ENCODE data around the gene APLN.

The APLN gene

DNA sequence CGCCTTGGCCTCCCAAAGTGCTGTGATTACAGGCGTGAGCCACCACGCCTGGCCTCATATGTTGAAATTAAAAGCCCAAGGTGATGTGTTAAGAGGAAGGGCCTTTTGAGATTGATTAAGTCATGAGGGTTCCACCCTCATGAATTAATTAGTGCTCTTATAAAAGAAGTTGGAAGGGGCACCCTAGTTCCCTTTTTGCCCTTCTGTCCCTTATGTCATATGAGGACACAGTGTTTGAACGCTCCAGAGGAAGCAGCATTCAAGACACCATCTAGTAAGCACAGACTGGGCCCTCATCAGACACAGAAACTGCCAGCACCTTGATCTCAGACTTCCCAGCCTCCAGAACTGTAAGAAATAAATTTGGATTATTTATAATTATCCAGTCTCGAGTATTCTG lies 5.1 kb upstream of the APLN start:
- no peak for DNase-seq

DNA sequence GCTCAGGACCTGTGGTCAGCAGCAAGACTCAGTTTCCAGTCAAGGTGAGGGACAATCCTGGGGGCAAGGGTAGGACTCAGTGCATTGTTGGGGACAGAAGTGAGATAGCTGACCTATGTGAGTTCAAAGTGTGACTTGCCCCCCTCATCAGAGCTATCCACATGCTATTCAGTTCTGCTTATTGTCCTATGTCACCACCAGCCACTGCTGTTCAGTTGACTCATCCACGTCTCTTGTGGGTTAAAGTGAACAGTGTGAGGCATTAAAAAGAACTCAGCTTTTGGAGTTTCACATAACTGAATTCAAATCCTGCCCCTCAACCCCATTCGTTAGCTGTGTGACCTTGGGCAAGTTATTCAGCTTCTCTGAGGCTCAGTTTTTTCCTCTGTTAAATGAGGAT lies 4.4 kb upstream of the APLN start:
- no peak for DNase-seq

DNA sequence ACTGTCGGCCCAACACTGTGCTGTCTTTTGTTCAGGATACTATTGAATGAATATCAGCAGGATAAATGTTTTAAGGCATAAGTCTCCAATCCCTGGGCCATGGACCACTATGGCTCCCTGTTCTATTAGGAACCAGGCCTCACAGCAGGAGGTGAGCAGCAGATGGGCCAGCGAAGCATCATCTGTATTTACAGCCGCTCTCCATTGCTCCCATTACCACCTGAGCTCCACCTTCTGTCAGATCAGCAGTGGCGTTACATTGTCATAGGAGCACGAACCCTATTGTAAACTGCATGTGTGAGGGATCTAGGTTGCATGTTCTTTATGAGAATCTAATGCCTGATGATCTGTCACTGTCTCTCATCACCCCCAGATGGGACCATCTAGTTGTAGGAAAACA lies 3.7 kb upstream of the APLN start:
- DNase-seq, result no peak

DNA sequence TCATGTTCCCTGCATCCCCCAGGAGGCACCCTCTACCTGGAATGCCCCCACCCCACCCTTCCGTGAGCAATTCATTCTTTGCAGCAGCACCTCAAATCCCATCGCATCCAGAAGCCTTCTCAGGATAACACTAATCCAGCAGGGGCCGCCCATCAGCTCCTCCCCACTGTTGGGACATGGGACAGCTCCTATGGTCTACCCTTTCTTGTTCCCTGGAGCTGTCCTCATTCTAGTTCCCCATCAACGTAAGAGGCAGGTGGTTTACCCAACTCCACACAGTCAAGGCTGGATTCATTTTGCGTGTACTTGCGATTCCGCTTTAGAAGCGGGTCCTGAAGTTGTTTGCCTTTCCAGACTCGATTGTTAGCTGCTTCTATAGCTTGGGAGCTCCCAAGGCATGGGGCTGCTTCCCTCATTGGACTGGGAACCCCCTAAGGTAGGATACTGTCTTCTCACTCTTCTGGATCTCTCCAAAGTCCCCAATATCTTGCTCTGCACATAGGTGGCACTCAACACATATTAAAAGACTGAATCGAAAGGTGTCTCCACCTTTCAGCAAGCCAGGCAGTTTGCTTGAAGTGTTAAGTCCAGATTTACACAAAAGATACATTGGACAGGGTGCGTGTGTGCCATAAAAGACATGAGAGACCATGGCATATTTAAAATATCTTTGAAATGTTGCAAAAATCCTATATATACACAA lies 942 bp upstream of the APLN start:
- DNase-seq, result peak; percentile 25

DNA sequence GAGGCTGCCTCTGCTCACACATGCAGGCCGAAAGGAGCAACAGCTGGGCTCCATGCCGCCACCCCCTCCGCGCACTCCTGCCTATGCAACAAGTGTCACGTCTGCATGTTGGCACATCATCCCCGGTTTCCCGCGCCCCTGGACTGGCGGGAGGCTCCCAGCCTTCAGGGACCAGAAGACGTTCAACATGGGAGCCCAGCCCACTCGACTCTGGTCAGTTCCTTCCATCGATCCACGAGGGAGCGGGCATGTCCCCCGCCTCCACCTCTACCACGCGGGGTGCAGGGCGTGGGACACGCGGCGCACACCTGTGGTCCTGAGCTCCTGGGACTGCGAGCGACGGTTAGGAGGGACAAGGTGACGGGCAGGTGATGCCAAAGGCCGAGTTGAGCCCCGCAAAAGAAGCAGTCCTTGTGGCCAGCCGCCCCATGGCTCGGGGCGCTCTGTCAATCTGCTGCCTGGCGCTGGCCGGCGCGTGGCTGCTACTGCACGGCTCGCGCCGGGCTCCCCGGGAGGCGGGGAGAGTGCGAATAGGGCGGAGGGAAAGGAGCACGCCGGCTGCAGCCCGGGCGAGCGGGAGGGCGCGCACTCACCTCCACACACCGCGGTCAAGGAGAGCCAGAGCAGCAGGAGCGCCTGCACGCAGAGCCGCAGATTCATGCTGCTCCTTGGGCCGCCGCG lies 645 bp downstream of the APLN start:
- DNase-seq, result peak; percentile 54

DNA sequence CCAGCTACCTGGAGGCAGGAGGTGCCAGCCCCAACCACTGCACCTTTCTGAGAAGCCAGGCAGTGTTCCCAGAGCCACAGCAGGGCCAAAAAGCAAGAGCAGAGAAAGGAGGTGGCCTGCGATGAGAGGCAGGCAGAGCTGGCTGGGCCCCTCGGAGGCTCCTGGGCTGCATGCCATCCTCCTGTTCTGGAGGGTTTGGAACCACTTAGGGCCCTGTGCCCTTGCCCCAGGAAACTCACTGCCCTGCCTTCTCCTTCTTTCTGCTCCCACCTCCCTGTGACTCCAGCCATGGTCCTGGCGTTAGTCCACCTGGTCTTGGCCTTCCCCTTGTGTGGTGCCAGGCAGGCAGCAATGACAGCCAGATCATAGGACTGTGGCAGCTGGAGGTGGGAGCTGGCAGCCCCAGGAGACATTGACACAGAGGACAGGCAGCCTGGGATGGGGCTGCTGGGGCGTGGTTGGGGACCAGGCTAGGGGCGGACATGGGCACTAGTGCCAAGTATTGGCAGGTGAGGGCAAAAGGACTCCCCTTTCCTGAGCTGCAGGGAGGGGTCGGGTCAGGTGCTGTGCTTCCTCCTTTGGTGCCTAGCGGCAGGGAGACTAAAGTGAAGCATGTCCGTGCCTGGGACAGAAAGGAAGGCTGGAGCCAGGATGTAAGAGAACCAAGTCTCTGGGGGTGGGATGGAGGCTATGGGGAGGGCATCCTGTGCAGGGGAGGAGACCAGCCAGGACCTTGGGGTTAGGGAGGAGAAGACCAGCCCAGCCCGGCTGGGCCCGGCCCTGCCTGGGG lies 1.4 kb downstream of the APLN start:
- no peak for DNase-seq

DNA sequence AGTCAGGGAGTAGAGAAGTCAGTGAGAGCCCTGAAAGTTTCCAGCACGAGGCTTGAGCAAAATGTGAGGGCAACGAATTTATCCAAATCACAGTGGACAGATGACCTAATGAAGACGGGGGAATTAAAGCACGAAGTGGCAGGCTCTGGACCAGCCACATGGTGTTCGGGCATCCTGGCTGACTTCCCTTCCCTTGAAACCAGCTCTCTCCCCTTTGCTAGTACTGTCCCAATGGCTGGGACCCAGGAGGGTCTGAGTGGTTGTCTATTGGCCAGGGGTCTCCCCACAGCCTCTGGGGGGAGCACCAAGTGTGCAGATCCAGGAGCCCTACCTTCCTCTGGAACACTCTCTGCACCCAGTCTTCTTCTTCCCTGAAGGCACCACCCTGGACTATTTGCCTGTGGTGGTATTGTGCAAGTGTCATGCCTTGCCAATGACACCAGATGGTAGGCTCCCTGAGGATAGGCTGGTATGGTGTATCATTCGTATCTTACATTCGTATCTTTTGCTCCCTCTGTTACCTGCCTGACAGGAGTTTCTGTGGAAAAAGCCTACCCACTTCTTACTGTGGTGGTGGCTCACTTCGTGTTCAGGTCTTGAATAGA lies 2.1 kb downstream of the APLN start:
- no peak for DNase-seq

DNA sequence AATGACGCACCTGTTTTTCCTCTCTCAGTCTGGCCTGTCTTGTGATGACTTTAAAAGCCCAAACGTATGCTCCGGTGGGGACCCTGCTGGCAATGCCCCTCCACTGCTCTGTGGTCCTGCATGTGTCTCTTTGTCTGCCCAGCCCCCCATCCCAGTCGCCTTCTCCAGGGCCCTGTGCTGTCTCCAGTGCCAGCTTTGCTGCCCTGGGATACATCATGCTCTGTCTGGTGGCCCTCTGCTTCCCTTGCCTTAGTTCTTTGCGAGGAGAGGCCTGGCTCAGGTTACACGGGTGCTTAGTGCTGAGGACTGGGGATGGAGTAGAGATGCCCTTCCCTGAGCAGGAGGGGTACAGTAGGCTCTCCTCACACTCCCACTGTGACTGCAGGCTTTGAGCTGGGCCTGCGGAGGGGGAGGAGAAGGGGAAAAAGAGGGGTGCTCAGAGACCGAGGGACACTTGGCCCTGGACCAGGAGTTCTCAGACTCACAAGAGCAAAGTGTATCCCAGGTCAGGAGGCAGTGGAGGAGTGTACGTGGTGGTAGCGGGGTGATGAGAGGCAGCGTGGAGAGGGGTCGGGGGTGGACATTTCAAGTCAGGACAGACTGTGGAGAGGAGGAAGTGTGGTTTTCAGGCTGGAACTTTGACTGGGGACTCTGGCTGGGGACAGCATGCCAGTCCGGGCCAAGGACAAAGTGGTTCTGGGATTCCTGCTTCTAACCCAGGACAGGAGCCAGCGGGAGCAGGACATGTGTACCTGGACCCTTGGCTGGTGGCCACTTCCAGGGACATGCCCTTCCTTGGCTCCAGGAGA lies 2.8 kb downstream of the APLN start:
- DNase-seq, result no peak

DNA sequence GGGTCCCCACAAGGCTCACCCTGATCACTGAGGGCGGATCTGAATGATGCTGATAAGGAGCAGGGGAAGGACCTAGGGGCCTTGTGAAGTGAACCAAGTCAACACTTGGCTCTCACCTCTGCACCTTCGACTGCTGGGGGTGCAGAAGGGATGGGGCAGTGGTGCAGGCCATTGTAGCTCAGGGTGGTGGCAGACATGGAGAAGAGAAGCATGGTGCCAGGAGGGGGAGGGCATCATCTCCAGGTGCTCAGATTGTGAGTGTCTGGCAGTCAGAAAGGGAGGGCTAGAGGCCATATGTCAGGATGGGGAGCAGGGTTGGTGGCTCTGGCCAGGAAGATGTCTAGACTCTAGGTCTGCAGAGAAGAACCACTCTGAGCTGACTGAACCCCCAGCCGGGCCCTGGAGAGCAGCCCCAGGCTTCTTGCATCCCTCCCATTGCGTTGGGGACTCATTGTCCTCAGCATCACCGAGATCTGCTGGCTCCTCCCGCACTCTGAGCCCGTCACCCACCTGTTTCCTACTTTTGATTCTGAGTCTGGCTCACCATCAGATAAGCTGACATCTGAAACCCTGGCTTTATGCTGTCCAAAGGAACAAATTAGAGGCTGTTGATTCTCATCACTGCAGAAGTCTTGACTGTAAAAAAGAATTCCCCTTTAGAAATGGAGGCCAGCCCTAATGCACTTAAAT lies 3.8 kb downstream of the APLN start:
- DNase-seq, result no peak

DNA sequence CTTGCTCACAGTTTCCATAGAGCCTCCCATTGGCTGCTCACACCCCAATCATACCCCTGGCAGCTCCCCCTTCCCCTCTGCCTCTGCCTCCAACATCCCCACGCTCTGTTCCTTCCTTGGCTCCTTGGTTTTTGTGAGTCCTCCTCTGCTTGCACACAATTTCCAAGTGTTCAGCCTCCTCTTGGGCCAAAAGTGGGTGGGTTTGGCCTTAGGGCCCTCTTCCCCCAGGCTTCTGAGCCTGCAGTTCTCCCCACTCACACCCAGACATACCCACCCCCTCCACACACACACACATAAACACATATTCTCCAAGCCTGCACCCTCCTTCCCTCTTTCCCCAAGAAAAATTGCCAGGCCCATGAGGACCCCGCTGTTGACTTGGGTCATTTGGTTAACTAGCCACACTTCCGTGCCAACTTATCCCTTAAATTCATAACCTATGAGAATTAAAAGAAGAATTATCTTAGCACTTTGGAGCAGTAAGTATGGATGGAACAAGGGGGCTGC lies 4.5 kb downstream of the APLN start:
- DNase-seq, result no peak

DNA sequence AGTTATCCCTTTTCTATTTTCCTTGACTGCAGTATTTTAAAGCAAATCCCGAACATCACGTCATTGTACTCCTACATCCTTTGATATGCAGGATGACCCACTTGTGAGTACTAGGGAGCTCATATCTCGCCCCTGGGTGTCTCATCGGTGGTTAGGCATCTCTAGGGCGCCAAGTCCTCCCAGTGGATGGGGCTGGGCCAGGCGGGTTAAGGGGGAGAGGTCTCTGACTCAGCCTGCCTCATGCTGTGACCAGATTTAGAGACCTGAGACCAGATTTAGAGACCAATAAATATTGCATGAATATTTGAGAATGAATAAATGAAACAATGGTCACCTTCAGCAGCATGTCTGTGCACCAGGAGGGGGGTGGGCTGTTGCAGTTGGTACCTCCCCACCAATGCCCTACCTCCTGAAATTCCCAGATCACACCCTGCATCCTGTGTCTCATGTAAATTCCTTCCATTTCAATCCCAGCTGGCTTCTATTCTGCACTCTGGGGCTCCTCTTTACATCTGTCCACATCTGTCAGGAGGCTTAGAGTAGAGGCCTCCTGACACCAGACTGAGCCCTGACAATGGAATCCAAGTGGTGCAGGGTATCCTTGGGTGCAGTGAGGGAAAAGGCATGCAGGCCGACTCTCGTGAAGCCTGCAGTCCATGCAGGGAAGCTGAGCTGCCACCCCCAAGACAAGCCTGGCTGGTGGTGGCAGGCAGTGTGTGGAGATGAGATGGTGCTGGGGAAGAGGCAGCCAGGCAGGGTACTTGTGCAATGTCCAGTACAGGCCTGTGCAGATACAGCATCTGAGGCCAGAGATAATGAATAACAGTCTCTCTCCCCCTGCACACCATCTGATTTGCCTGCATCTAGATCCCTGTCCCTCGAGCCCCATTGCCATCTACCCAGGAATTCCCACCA lies 5.2 kb downstream of the APLN start:
- no peak for DNase-seq

DNA sequence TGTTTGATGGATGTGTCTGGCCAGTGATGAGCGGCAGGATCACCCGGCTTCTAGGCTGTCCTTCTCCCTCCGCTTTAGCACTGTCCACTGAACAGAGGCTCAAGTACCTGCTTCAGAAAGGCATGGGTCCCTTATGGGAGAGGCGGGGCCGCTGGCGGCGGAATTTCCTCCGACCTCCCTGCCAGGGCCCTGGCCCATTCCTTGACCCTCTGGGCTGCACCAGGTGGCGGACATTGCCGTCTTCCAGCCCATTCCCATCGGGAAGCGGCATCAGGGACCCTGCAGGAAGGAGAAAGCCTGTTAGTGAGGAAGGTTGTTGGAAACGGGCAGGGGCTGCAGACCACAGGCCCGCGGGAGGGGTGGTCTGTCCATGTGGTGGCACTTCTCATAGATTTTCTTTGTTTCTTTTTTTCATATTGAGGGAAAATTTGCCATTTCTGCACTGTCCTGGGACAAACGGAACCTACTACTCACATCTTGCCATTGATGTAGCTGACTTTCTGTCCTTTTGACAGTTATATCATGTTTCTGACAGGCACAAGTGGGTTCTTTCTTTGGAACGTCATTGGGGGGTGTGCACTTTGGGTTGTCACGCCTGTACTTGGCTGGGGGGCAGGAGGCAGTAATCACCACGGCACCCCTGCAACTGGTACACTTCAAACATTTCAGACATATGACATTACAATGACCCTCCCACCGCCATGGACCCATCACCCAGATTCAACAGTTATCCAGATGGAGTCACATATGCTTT lies 6.1 kb downstream of the APLN start:
- no peak for DNase-seq

DNA sequence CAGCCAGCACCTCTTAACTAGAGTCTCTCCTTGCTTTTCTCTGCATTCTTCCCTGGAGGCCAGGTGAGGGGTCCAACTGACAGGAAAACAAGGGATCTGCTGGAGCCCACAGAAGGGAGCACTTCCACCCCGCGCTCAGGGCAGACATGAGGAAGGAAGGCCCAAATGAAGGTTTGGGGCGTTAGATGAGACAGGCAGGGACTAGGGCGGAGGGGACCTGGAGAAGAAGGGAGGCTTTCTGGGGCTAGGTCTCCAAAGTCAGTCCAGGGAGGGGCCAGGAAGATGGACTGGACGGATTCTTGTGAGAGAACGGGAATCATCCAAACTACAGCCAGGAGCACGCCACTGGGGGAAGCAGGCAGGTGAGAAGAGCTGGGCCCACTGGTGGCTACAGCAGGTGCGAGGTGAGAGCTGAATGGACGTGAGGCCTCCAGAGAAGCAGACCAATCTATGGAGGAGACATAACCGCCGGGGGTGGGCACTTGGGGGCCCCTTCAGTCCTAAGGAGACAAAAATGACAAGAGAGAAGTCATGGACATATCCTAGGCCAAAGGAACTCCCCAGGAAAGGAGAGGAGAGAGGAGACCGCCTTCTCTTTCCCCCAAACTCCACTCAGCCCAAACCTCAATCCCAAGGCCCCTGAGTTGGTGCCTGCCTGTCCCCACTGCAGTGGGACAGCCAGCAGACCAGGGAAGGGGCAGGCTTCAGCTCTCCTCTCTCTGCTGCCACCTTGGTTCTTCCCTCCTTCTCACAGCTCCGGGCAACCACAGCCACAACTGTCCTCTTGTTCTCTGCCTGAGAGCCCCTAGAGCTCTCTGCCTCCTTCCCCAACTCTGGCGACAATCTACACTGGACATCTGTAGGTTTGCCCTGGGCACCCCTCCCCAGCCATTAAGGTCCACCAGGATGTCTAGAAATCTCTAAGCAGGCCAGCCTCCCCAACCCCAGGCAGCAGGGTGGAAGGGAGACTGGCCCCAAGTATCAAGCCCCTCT lies 7.0 kb downstream of the APLN start:
- no peak for DNase-seq

DNA sequence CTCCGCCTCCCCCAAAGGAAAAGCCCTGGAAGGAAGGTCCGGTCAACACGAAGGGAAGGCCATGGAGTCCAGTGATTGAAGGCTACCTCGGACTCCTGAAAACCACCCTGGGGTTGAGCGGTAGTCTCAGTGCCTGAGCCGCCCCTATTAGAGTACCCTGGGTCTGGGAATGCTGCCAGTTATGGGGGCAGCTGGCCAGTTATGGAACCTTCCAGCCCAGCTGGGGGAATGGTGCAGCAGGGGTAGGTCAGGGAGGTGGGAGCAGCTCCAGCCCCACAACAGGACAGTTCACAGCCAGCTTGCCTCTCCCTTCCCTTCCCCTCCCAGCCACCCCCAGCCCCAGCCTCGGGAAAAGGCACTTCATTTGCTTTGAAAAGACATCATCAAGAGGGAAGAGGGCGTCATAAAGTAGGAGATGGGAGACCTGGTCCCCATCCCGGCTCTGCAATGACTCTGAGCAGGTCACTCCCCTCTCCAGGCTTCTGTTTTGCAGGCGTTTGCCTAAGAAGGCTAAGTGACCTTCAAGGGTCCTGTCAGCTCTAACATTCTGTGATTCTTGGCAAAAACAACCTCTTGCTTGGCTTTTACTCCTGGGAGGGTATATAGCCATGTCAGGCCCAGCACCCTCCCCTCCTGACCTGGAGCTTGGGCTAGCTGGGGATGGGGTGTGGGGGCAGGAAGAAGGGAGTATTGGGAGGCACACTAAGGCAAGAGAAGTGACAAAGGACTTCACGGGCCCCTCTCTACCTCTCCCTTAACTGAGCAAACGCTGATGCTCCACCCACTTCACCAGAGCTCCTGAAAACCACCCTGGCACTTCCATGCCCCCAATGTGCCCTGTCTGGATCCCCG lies 8.0 kb downstream of the APLN start:
- peak; percentile 77 for DNase-seq

DNA sequence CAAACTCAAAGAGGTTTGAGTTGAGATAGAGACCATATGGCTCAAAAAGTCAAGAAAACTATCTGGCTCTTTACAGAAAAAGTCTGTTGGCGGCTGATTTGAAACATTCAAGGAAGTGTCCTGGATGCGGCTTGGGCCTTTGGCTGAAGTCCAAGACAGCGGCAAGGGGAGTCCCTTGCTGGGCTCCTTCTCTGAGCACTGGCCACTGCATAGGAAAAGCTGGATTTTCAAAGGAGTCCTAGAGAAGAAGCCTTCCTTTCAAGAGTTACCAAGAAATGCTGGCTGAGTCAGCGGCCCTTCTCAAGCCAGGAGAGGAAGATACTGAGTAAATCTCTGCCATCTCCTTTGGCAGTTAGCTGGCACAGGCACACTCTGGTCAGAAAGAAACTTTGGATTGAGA lies 12.1 kb downstream of the APLN start:
- DNase-seq, result no peak

DNA sequence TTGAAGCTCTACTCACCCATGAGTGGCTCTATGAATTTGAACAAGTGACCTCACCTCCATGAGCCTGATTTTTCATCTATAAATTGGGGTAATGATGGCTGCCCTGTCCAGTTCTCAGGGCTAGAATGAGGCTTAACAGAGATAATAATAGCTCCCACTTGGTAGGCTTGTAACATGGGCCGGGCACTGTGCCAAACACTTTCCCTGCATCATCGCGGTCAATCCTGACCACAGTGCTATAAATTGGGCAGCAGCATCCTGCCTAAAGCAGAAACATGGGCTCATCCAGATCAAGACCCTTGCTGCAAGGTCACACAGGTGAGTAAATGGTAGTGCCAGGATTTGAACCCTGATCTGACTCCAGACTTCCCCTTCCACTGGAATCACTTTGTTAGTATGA lies 12.8 kb downstream of the APLN start:
- no peak for DNase-seq

DNA sequence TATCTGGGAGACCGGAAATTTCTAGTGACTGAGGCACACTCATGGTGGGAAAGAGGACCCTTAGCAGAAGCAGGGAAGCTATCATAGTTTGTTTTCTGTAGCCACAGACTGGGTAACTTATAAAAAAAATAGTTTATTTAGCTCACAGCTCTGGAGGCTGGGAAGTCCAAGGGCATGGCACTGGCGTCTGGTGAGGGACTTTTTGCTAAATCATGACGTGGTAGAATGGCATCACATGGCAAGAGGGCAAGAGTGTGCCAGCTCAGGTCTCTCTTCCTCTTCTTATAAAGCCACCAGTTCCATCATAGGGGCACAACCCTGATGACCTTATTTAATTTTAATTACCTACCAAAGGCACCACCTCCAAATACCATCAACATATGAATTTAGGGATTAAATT lies 13.3 kb downstream of the APLN start:
- no peak for DNase-seq

DNA sequence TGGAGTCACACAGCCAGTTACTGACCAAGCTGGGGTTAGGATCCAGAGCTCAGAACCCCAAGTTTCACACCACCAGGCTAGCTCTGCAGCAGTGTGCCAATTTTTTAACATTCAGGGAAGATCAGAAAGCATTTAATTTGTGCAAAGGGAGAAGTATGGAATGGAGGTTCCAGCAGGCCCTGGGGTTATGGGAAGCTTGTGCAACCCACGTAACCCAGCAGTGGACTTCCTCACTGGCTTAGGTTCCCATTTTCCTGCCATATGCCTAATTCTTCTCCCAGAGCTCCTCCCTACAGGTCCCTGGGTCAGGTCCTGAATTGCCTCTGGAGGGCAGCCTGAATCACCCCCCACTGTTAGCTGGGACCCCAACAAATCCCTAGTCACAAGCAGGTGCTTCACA lies 14.0 kb downstream of the APLN start:
- no peak for DNase-seq

Measured in NCI-H1092 treated with DMSO at 0.1 percent for 48 hours (cell line).